Tibial artery (tissue), 4 donors: Measurements from ENCODE around the gene RRAD.

Experiments used
- DNase-seq, 2 donors: peaks; one replicate each; pipeline ENCODE4 v3.0.0-alpha.2; 2019
- H3K27ac ChIP-seq, 2 donors: fragments of 200-600 bp; sonication (generic) in 1 of 2; 1 replicate in 1 of 2; 2 replicates in 1 of 2; pipeline ENCODE4 v1.5.1; 2018 to 2019; ENCODE audit warnings: mild to moderate bottlenecking in 1 of 2
- H3K27me3 ChIP-seq, 2 donors: fragments of 200-600 bp; sonication (generic) in 1 of 2; one replicate each; pipeline versions ENCODE4 v1.5.1 to v1.6.0; 2016 to 2019
- H3K36me3 ChIP-seq, 3 donors: fragments of 200-600 bp; sonication (generic) in 2 of 3; one replicate each; pipeline ENCODE4 v1.5.1; 2016 to 2019; ENCODE audit warnings: mild to moderate bottlenecking in 2 of 3
- H3K4me1 ChIP-seq, 4 donors: fragments of 200-600 bp; sonication (generic) in 2 of 4; 1 replicate in 3 of 4; 2 replicates in 1 of 4; pipeline ENCODE4 v1.5.1; 2016 to 2019
- H3K4me3 ChIP-seq, 2 donors: fragments of 200-600 bp; sonication (generic) in 1 of 2; 1 replicate in 1 of 2; 2 replicates in 1 of 2; pipeline ENCODE4 v1.5.1; 2018 to 2019; ENCODE audit warnings: mild to moderate bottlenecking in 2 of 2
- H3K9me3 ChIP-seq, 3 donors: fragments of 200-600 bp; sonication (generic) in 1 of 3; one replicate each; pipeline ENCODE4 v1.5.1; 2016 to 2019
- intact Hi-C: fragments of 100-400 bp; cut with DNase I; formaldehyde crosslinking; loops from one replicate; pipeline ENCODE4 v1.15.0; 2023; ENCODE audit warnings: low total_unique reads
- TF ChIP-seq, protein P1 (sequence below), 2 experiments: fragments of 200-600 bp in 1 of 2; fragments of 450-650 bp in 1 of 2; IDR thresholded peaks; one replicate each; pipeline ENCODE4 v1.5.1; 2017 to 2019; ENCODE audit warnings: antibody characterized with exemption in 2 of 2, mild to moderate bottlenecking in 1 of 2, moderate library complexity in 1 of 2

RRAD gene

DNA sequence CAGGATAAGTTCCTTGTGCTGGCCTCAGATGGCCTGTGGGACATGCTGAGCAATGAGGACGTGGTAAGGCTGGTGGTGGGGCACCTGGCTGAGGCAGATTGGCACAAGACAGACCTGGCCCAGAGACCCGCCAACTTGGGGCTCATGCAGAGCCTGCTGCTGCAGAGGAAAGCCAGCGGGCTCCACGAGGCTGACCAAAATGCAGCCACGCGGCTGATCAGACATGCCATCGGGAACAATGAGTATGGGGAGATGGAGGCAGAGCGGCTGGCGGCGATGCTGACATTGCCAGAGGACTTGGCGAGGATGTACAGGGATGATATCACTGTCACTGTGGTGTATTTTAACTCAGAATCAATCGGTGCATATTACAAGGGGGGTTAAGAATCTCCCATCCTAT lies 39.8 kb downstream of the RRAD start:
- TF ChIP-seq, protein P1, sequence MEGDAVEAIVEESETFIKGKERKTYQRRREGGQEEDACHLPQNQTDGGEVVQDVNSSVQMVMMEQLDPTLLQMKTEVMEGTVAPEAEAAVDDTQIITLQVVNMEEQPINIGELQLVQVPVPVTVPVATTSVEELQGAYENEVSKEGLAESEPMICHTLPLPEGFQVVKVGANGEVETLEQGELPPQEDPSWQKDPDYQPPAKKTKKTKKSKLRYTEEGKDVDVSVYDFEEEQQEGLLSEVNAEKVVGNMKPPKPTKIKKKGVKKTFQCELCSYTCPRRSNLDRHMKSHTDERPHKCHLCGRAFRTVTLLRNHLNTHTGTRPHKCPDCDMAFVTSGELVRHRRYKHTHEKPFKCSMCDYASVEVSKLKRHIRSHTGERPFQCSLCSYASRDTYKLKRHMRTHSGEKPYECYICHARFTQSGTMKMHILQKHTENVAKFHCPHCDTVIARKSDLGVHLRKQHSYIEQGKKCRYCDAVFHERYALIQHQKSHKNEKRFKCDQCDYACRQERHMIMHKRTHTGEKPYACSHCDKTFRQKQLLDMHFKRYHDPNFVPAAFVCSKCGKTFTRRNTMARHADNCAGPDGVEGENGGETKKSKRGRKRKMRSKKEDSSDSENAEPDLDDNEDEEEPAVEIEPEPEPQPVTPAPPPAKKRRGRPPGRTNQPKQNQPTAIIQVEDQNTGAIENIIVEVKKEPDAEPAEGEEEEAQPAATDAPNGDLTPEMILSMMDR (IDR thresholded peaks at IDR 0.05), result no peak
- peaks cover 17 to 24% (median 23%) of the 10 kb centered on the region in 3 donors for H3K36me3 ChIP-seq
- H3K4me3 ChIP-seq, result no peak overlapping the region
- no peaks in the 10 kb centered on the region for H3K27me3 ChIP-seq
- no peaks in the 10 kb centered on the region for H3K9me3 ChIP-seq
- H3K4me1 ChIP-seq, result peaks cover under 1 to 33% (median 13%) of the 10 kb centered on the region in 4 donors
- intact Hi-C loops, result no loop called here
- DNase-seq, result no peak
- no peak overlapping the region for H3K27ac ChIP-seq

DNA sequence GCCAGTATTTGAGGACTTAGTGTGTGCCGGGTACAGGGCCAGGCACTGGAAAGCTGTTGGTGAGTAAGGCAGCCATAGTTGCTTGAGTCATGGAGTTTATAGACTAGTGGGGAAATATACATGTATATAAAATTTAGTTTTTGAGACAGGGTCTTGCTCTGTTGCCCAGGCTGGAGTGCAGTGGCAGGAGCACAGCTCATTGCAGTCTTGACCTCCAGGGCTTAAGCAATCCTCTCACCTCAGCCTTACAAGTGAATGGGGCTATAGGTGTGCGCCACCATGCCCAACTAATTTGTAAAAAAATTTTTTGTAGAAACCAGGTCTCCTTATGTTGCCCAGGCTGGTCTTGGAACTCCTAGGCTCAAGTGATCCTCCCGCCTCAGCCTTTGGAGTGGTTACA lies 42.6 kb downstream of the RRAD start:
- TF ChIP-seq, protein P1 (IDR thresholded peaks at IDR 0.05), result no peak
- no peak overlapping the region for H3K27ac ChIP-seq
- H3K4me3 ChIP-seq, result no peak overlapping the region
- DNase-seq, result no peak
- H3K36me3 ChIP-seq, result peaks cover 17 to 24% (median 17%) of the 10 kb centered on the region in 3 donors
- intact Hi-C loops, result loop anchor here (5.0 kb wide), 1 partner anchor 280 kb away; the partner anchor contains the start of gene HSF4
- peaks cover 4 to 38% (median 15%) of the 10 kb centered on the region in 4 donors for H3K4me1 ChIP-seq
- no peaks in the 10 kb centered on the region for H3K27me3 ChIP-seq
- no peaks in the 10 kb centered on the region for H3K9me3 ChIP-seq

DNA sequence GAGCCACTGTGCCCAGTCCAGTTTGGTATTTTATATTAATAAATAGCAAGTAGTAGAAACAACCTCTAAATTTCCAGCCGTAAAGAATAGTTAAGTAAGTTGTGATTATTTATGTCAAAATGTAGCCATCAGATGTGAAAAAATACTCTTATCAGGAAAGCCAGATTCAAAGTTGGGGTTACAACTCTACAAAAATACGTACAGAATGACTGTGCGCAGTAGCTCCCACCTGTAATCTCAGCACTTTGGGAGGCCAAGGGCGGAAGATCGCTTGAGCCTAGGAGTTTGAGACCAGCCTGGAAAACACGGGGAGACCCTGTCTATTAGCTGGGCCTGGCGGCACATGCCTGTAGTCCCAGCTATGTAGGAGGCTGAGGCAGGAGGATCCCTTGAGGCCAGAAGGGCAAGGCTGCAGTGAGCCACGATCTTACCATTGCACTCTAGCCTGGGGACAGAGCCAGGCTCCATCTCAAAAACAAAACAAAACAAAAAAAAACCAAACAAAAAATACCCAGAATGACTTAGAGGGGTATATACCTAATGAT lies 43.3 kb downstream of the RRAD start:
- intact Hi-C loops, result loop anchor here (5.0 kb wide), 1 partner anchor 280 kb away; the partner anchor contains the start of gene HSF4
- peaks cover 4 to 38% (median 15%) of the 10 kb centered on the region in 4 donors for H3K4me1 ChIP-seq
- H3K4me3 ChIP-seq, result peak overlapping the region in 1 of 2 donors; percentile 80
- H3K9me3 ChIP-seq, result no peaks in the 10 kb centered on the region
- TF ChIP-seq, protein P1 (IDR thresholded peaks at IDR 0.05), result no peak
- no peaks in the 10 kb centered on the region for H3K27me3 ChIP-seq
- peak overlapping the region in 1 of 2 donors; percentile 78 for H3K27ac ChIP-seq
- DNase-seq, result no peak
- peaks cover 17 to 24% (median 17%) of the 10 kb centered on the region in 3 donors for H3K36me3 ChIP-seq

DNA sequence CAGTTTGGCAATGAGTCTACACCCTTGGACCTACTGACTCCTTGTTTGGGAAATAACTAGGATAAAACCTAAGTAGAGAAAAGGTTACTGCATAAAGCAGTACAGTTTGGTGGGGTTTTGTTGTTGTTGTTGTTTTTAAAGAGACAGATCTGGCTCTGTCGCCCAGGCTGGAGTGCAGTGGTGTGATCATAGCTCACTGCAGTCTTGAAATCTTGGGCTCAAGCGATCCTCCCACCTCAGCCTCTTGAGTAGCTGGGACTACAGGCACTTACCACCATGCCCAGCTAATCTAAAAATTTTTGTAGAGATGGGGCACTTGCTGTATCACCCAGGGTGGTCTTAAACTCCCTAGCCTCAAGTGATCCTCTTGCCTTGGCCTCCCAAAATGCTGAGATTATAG lies 43.8 kb downstream of the RRAD start:
- peak overlapping the region; percentile 80 to 97 for H3K4me3 ChIP-seq
- peak overlapping the region; percentile 78 to 84 for H3K27ac ChIP-seq
- TF ChIP-seq, protein P1 (IDR thresholded peaks at IDR 0.05), result no peak
- H3K9me3 ChIP-seq, result no peaks in the 10 kb centered on the region
- H3K36me3 ChIP-seq, result peaks cover 16 to 24% (median 17%) of the 10 kb centered on the region in 3 donors
- DNase-seq, result no peak
- H3K4me1 ChIP-seq, result peaks cover 4 to 35% (median 15%) of the 10 kb centered on the region in 4 donors
- no peaks in the 10 kb centered on the region for H3K27me3 ChIP-seq
- intact Hi-C loops, result loop anchor here (5.0 kb wide), 1 partner anchor 281 kb away; the partner anchor contains the start of gene HSF4

DNA sequence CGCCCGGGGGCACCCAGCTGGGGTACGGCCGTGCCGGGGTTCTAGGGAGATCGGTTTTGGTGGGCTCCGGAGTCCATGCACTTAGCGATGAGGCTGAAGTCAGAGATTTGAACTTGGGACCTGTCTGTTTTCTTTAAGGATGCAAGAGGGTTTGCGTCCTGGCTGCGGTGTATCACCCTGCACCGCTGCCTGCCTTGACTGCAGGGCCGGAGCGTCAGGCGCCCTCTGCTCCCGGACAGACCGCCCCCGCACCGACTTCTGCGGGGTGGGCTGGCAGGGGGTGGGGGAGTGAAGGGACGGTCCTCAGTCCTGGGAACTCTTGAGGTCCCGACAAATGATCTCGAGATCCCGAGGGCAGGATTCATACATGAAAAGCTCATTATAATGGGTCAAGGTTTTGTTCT lies 44.3 kb downstream of the RRAD start:
- H3K27me3 ChIP-seq, result no peaks in the 10 kb centered on the region
- intact Hi-C loops, result loop anchor here (5.0 kb wide), 1 partner anchor 281 kb away; the partner anchor contains the start of gene HSF4
- H3K27ac ChIP-seq, result peak overlapping the region; percentile 78 to 84
- H3K36me3 ChIP-seq, result peaks cover 14 to 24% (median 17%) of the 10 kb centered on the region in 3 donors
- H3K4me1 ChIP-seq, result peaks cover 4 to 30% (median 15%) of the 10 kb centered on the region in 4 donors
- H3K4me3 ChIP-seq, result peak overlapping the region; percentile 80 to 97
- no peak for DNase-seq
- no peaks in the 10 kb centered on the region for H3K9me3 ChIP-seq
- TF ChIP-seq, protein P1 (IDR thresholded peaks at IDR 0.05), result no peak
